HepG2 (cell line): ENCODE measurements around the gene METRNL. TPM values are rescaled to one million over a fixed set of nuclear protein-coding genes. Genes with fewer than 3 reads are reported as not detected.

Source experiments
- ARNT2 ChIP-seq: sonication (generic); formaldehyde crosslinking; IDR thresholded peaks from 2 replicates; pipeline ENCODE4 v1.8.0; 2022; ENCODE audit warnings: mild to moderate bottlenecking, low read depth, missing genetic modification reagents, moderate library complexity
- GMEB2 ChIP-seq: IDR thresholded peaks from 2 replicates; pipeline ENCODE4 v1.6.1; 2016; ENCODE audit warnings: missing biosample characterization, missing genetic modification reagents, low read depth
- NR2F6 ChIP-seq, 2 experiments: IDR thresholded peaks; 2 replicates each; pipeline ENCODE4 v1.6.1; 2016; ENCODE audit warnings: antibody characterized with exemption in 1 of 2, mild to moderate bottlenecking in 1 of 2
- RAD21 ChIP-seq: fragments of 450-650 bp; formaldehyde crosslinking; IDR thresholded peaks from 2 replicates; pipeline ENCODE4 v1.5.0; 2020; ENCODE audit warnings: mild to moderate bottlenecking
- XRCC5 ChIP-seq: fragments of 200-400 bp; formaldehyde crosslinking; optimal IDR thresholded peaks from 2 replicates; pipeline ENCODE3; 2017; ENCODE audit warnings: mild to moderate bottlenecking, low read length
- ZBTB1 ChIP-seq: sonication (generic); formaldehyde crosslinking; IDR thresholded peaks from 2 replicates; pipeline ENCODE4 v1.4.0; 2020; ENCODE audit warnings: missing genetic modification reagents, borderline replicate concordance
- ZFP36L2 ChIP-seq: sonication (generic); formaldehyde crosslinking; IDR thresholded peaks from 2 replicates; pipeline ENCODE4 v1.4.0; 2020; ENCODE audit warnings: missing genetic modification reagents
- ZFP62 ChIP-seq: sonication (generic); formaldehyde crosslinking; IDR thresholded peaks from 2 replicates; pipeline ENCODE4 v1.4.0; 2020; ENCODE audit warnings: missing genetic modification reagents
- ZNF101 ChIP-seq: sonication (generic); formaldehyde crosslinking; IDR thresholded peaks from 2 replicates; pipeline ENCODE4 v1.4.0; 2020; ENCODE audit warnings: mild to moderate bottlenecking, low read depth, missing genetic modification reagents, borderline replicate concordance
- ZNF816 ChIP-seq: sonication (generic); formaldehyde crosslinking; IDR thresholded peaks from 2 replicates; pipeline ENCODE4 v1.8.0; 2022; ENCODE audit warnings: missing genetic modification reagents, mild to moderate bottlenecking, borderline replicate concordance
- polyA plus RNA-seq, 8 experiments: library from polyadenylated mRNA; depleted of rRNA in 3 of 8; stranded (reverse) in 7 of 8; unstranded in 1 of 8; fragments of >200 nt; fragmentation: Illumina TruSeq in 4 of 8; extraction: Trizol in 4 of 8; gene quantifications; 2 replicates each; pipeline versions ENCODE4 v1.2.1 to v1.2.3, GENCODE V29; 2011 to 2016; ENCODE audit warnings: low read depth in 4 of 8, missing spikeins in 1 of 8, mixed read lengths in 1 of 8; ENCODE audit not compliant: insufficient read depth in 1 of 8
- total RNA-seq, 5 experiments: library from RNA; depleted of rRNA; stranded (reverse); fragments of >200 nt; fragmentation: Illumina TruSeq; extraction: Trizol; gene quantifications; 2 replicates each; pipeline ENCODE4 v1.2.3, GENCODE V29; 2016; ENCODE audit warnings: low read depth in 1 of 5
- TF ChIP-seq, protein P1 (sequence below), 2 experiments: fragments of 450-650 bp in 1 of 2; sonication (generic) in 1 of 2; formaldehyde crosslinking in 1 of 2; IDR thresholded peaks; 2 replicates each; pipeline versions ENCODE4 v1.6.1 to v1.8.0; 2016 to 2022; ENCODE audit warnings: antibody characterized with exemption in 1 of 2, mild to moderate bottlenecking in 1 of 2, missing genetic modification reagents in 1 of 2
- TF ChIP-seq, protein P2 (sequence below), 2 experiments: sonication (generic) in 1 of 2; formaldehyde crosslinking in 1 of 2; IDR thresholded peaks; 2 replicates each; pipeline versions ENCODE4 v1.4.0 to v1.6.1; 2016 to 2020; ENCODE audit warnings: borderline replicate concordance in 1 of 2, low read depth in 1 of 2, mild to moderate bottlenecking in 1 of 2, missing genetic modification reagents in 1 of 2
- TF ChIP-seq, protein P3 (sequence below): sonication (generic); formaldehyde crosslinking; IDR thresholded peaks from 2 replicates; pipeline ENCODE4 v1.4.0; 2020; ENCODE audit warnings: missing genetic modification reagents, borderline replicate concordance

METRNL gene
- total and polyA plus RNA-seq, 2 of the 13 experiments (the other 11 are each of a cell fraction or from before 2014, with no cell fraction given), result 0.66 to 0.84 TPM

- no peak for TF ChIP-seq GMEB2
- TF ChIP-seq XRCC5, result peak; percentile 62
- TF ChIP-seq ZNF101 (CRISPR knock-in tag), result no peak
- no peak for TF ChIP-seq ZFP36L2 (CRISPR knock-in tag)
- TF ChIP-seq ZBTB1, result no peak
- TF ChIP-seq, protein P1, sequence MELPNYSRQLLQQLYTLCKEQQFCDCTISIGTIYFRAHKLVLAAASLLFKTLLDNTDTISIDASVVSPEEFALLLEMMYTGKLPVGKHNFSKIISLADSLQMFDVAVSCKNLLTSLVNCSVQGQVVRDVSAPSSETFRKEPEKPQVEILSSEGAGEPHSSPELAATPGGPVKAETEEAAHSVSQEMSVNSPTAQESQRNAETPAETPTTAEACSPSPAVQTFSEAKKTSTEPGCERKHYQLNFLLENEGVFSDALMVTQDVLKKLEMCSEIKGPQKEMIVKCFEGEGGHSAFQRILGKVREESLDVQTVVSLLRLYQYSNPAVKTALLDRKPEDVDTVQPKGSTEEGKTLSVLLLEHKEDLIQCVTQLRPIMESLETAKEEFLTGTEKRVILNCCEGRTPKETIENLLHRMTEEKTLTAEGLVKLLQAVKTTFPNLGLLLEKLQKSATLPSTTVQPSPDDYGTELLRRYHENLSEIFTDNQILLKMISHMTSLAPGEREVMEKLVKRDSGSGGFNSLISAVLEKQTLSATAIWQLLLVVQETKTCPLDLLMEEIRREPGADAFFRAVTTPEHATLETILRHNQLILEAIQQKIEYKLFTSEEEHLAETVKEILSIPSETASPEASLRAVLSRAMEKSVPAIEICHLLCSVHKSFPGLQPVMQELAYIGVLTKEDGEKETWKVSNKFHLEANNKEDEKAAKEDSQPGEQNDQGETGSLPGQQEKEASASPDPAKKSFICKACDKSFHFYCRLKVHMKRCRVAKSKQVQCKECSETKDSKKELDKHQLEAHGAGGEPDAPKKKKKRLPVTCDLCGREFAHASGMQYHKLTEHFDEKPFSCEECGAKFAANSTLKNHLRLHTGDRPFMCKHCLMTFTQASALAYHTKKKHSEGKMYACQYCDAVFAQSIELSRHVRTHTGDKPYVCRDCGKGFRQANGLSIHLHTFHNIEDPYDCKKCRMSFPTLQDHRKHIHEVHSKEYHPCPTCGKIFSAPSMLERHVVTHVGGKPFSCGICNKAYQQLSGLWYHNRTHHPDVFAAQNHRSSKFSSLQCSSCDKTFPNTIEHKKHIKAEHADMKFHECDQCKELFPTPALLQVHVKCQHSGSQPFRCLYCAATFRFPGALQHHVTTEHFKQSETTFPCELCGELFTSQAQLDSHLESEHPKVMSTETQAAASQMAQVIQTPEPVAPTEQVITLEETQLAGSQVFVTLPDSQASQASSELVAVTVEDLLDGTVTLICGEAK (IDR thresholded peaks at IDR 0.05), result no peak
- TF ChIP-seq, protein P1 (CRISPR knock-in tag; IDR thresholded peaks at IDR 0.05), result no peak
- TF ChIP-seq RAD21 (CRISPR knock-in tag), result peak; percentile 45
- TF ChIP-seq ZNF816, result no peak
- TF ChIP-seq NR2F6 (IDR thresholded peaks at IDR 0.05), result no peak
- peak; percentile 44; the same call in 1 of the 2 replicates for TF ChIP-seq NR2F6 (CRISPR knock-in tag; IDR thresholded peaks at IDR 0.05)
- no peak for TF ChIP-seq ARNT2 (CRISPR knock-in tag)
- TF ChIP-seq, protein P2, sequence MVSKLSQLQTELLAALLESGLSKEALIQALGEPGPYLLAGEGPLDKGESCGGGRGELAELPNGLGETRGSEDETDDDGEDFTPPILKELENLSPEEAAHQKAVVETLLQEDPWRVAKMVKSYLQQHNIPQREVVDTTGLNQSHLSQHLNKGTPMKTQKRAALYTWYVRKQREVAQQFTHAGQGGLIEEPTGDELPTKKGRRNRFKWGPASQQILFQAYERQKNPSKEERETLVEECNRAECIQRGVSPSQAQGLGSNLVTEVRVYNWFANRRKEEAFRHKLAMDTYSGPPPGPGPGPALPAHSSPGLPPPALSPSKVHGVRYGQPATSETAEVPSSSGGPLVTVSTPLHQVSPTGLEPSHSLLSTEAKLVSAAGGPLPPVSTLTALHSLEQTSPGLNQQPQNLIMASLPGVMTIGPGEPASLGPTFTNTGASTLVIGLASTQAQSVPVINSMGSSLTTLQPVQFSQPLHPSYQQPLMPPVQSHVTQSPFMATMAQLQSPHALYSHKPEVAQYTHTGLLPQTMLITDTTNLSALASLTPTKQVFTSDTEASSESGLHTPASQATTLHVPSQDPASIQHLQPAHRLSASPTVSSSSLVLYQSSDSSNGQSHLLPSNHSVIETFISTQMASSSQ (IDR thresholded peaks at IDR 0.05; ENCODE audit: low read depth), result no peak
- TF ChIP-seq, protein P2 (CRISPR knock-in tag; IDR thresholded peaks at IDR 0.05; ENCODE audit: borderline replicate concordance), result no peak
- TF ChIP-seq, protein P3, sequence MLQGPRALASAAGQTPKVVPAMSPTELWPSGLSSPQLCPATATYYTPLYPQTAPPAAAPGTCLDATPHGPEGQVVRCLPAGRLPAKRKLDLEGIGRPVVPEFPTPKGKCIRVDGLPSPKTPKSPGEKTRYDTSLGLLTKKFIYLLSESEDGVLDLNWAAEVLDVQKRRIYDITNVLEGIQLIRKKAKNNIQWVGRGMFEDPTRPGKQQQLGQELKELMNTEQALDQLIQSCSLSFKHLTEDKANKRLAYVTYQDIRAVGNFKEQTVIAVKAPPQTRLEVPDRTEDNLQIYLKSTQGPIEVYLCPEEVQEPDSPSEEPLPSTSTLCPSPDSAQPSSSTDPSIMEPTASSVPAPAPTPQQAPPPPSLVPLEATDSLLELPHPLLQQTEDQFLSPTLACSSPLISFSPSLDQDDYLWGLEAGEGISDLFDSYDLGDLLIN, result no peak
- no peak for TF ChIP-seq ZFP62 (CRISPR knock-in tag)
These were observed 2.5 kb upstream of the METRNL start (continued) for GRCh38 chr17:83076938-83077337.
